GM06990 (cell line): Measurements from ENCODE around the gene C1QTNF9.

Experiments used
- DNase-seq: peaks from one replicate; pipeline ENCODE4 v3.0.0-alpha.2; 2011; ENCODE audit not compliant: insufficient read length; ENCODE audit errors: extremely low read depth
- H3K27me3 ChIP-seq: replicated peaks from 2 replicates; pipeline ENCODE4 v1.6.0; 2011; ENCODE audit warnings: low read length; ENCODE audit not compliant: control insufficient read depth, insufficient read depth
- H3K36me3 ChIP-seq: 2 replicates; pipeline ENCODE4 v1.5.1; 2011; ENCODE audit warnings: low read length; ENCODE audit not compliant: control insufficient read depth, insufficient read depth
- H3K4me3 ChIP-seq: replicated peaks from 2 replicates; pipeline ENCODE4 v1.5.1; 2011; ENCODE audit warnings: low read depth, mild to moderate bottlenecking, control low read depth, low read length
- TF ChIP-seq, protein P1 (sequence below): IDR thresholded peaks from 2 replicates; pipeline ENCODE4 v1.5.1; 2011; ENCODE audit warnings: low read length, control low read depth, mild to moderate bottlenecking, inconsistent platforms; ENCODE audit not compliant: insufficient read depth, poor library complexity, severe bottlenecking

C1QTNF9 gene

DNA sequence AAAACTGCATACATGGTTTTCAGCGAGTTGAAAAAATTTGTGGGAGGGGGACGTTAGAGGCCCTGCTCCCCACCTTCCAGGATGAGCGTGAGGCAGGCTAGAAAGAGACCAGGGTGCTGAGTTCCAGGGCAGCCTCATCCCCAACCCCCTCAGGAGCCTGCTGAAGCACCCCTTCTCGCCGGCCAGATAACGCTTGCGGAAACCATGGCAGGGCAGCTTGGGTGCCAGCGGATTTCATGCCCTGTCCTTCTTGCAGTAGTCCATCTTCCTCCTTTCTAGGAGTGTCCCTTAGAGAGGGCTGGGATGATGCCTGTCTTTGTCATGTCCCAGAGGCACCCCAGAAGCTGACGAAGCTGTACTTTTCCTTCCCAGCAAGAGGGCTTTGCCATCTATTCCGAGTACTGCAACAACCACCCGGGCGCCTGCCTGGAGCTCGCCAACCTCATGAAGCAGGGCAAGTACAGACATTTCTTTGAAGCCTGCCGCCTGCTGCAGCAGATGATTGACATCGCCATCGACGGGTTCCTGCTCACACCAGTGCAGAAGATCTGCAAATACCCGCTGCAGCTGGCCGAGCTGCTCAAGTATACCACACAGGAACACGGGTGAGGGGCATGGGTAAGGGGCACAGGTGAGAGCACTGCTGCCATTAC lies 19.0 kb upstream of the C1QTNF9 start:
- DNase-seq = no peak
- Histone ChIP-seq H3K27me3 (no peaks in the 10 kb centered on the region), H3K4me3 (no peak overlapping the region), H3K36me3 (peaks cover 23% of the 10 kb centered on the region)
- TF ChIP-seq, protein P1, sequence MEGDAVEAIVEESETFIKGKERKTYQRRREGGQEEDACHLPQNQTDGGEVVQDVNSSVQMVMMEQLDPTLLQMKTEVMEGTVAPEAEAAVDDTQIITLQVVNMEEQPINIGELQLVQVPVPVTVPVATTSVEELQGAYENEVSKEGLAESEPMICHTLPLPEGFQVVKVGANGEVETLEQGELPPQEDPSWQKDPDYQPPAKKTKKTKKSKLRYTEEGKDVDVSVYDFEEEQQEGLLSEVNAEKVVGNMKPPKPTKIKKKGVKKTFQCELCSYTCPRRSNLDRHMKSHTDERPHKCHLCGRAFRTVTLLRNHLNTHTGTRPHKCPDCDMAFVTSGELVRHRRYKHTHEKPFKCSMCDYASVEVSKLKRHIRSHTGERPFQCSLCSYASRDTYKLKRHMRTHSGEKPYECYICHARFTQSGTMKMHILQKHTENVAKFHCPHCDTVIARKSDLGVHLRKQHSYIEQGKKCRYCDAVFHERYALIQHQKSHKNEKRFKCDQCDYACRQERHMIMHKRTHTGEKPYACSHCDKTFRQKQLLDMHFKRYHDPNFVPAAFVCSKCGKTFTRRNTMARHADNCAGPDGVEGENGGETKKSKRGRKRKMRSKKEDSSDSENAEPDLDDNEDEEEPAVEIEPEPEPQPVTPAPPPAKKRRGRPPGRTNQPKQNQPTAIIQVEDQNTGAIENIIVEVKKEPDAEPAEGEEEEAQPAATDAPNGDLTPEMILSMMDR = no peak

DNA sequence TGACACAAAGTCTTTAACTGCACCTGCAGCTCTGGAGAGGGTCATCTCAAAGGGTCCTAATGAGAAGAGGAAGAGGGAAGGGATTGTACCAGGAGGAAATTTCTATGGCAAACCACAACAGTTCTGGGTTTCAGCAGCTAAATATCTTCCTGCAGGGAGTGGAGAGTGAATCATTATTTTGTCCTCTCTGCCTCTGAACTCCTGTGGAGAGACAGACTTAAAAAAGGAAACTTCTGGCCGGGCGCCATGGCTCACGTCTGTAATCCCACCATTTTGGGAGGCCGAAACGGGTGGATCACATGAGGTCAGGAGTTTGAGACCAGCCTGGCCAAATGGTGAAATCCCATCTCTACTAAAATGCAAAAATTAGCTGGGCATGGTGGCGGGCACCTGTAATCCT lies 16.9 kb upstream of the C1QTNF9 start:
- TF ChIP-seq, protein P1 = no peak
- peaks cover 17% of the 10 kb centered on the region for H3K36me3 ChIP-seq
- no peak for DNase-seq
- no peak overlapping the region for H3K4me3 ChIP-seq
- no peaks in the 10 kb centered on the region for H3K27me3 ChIP-seq

DNA sequence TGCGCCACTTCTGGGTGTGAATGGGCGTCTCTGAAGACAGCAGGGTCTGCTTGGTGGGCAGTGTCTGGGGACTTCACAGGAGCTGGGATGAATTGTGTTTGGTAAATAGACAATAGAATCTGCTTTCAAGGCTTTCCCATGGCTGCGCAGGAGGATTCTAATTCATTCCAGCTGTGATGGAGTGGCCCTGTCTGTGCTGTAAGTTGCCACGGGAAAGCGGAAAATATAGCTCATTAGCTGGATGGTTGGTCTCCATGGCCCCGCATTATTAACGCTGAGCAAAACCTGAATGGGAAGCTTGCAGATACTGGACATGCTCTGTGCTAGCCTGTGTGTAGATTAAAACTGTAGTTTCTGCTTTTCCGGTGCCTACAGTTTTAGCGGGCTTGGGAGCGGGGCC lies 15.6 kb upstream of the C1QTNF9 start:
- Histone ChIP-seq H3K36me3 (peaks cover 16% of the 10 kb centered on the region), H3K4me3 (no peak overlapping the region), H3K27me3 (no peaks in the 10 kb centered on the region)
- DNase-seq = no peak
- TF ChIP-seq, protein P1 = no peak

DNA sequence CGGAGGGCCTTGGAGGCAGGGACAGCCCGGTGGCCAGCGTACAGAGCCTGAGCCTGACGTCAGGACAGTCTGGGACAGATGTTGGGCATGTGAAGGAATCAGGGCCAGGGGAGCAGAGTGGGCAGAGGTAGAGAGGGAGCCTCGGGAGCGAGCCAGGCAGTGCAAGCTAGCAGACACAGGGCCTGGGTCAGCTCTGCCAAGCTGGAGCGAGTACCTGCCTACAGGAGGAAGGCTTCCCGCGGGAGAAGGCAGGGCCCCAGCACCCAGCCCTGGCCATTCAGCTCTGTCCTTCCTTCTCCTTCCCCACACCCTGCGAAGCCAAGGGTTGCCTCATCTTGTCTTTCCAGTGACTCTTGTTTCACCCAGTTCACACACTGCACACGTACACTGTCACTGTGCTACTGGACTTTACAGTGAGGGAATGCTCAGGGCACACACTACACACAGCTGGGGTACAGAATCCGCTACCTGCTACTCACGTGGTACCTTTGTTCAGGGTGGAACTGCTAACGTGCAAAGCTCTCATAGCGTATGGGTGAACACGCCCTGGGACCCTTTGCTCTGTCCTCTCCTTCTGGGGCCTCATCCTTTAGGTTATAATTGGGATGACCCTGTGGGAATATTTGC lies 9.8 kb upstream of the C1QTNF9 start:
- Histone ChIP-seq H3K27me3 (no peaks in the 10 kb centered on the region), H3K4me3 (no peak overlapping the region), H3K36me3 (peaks cover 32% of the 10 kb centered on the region)
- TF ChIP-seq, protein P1 = no peak
- DNase-seq = no peak

DNA sequence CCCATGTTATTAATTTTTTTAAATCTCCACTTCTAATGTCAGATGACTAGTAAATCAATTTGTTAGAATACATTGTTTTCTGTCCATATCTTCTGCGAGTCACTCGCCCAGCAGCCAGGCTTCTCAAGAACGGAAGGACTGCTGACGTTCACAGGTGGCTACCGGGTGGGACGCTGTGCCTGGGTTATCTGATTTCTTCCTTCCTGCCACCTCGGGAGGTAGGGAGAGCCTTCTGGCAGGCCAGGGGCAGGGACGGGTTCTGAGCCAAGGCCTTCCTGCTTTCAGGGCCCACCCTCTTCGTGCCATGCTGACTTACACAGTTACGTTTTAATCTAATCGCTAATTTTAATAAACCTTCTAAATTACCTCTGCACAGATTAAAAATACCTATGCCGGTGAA lies 7.9 kb upstream of the C1QTNF9 start:
- TF ChIP-seq, protein P1 = no peak
- H3K4me3 ChIP-seq = no peak overlapping the region
- H3K36me3 ChIP-seq = peaks cover 32% of the 10 kb centered on the region
- DNase-seq = no peak
- H3K27me3 ChIP-seq = no peaks in the 10 kb centered on the region

DNA sequence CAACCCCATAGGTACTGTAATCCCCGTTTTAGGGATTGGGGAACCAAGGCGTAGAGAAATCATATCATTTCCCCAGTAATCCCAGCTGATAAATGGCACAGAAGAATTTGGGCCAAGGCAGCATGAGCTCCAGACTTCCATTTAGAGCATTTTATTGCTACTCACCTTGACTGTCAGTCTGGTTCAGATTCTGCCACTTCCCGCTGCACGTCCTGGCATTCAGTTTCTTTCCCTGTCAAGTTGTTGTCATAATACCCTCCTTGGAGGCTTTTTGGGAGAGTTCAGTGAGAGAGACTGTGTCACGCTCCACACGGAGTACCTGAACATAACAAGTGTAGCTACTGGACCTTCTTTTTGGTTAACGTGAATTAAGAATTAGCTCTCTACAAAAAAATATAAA lies 7.5 kb upstream of the C1QTNF9 start:
- TF ChIP-seq, protein P1 = no peak
- Histone ChIP-seq H3K4me3 (no peak overlapping the region), H3K36me3 (peaks cover 32% of the 10 kb centered on the region), H3K27me3 (no peaks in the 10 kb centered on the region)
- no peak for DNase-seq
